B cell (primary cell): ENCODE data around the gene PAF1. TPM values are rescaled to one million over a fixed set of nuclear protein-coding genes. Genes with fewer than 3 reads are reported as not detected.
A peak's percentile ranks its signal among the peaks of the same experiment; 100 is the strongest.

Experiments used
- ATAC-seq: fragments of 200-7000 bp; cut with Tn5 transposase; one replicate; pipeline ENCODE4 v1.10.0; 2021; ENCODE audit warnings: low read depth, mild to moderate bottlenecking, moderate number of reproducible peaks, moderate library complexity
- CTCF ChIA-PET: fragments of 350-600 bp; sonication (Branson Sonifier 250); formaldehyde crosslinking; loops from one replicate; lab custom pipeline; 2021; ENCODE audit warnings: antibody characterized with exemption, inconsistent platforms; lab: Charles Lee
- POLR2A ChIA-PET: fragments of 350-600 bp; sonication (Branson Sonifier 250); formaldehyde crosslinking; loops from one replicate; lab custom pipeline; 2021; ENCODE audit warnings: antibody characterized with exemption; lab: Charles Lee
- DNase-seq: peaks from one replicate; pipeline ENCODE4 v3.0.0; 2013
- H2AFZ ChIP-seq: 2 replicates; pipeline ENCODE4 v1.6.1; 2012; ENCODE audit warnings: mild to moderate bottlenecking, low read depth, low read length; ENCODE audit not compliant: insufficient read depth, poor library complexity, severe bottlenecking
- H3K27ac ChIP-seq, 2 donors: 1 replicate in 1 of 2; 2 replicates in 1 of 2; pipeline ENCODE4 v1.5.1; 2012 to 2013; ENCODE audit warnings: low read length in 2 of 2, mild to moderate bottlenecking in 2 of 2, moderate library complexity in 1 of 2
- H3K27me3 ChIP-seq, 4 experiments: fragments of 200-600 bp in 1 of 4; sonication (generic) in 1 of 4; replicated peaks in 1 of 4; 1 replicate in 2 of 4; 2 replicates in 2 of 4; pipeline versions ENCODE4 v1.6.1 to v1.7.0; 2013 to 2016; ENCODE audit warnings: low read length in 3 of 4, mild to moderate bottlenecking in 2 of 4, mixed read lengths in 1 of 4, moderate library complexity in 1 of 4; ENCODE audit not compliant: insufficient read depth in 4 of 4, control insufficient read depth in 3 of 4; ENCODE audit errors: control extremely low read depth in 1 of 4
- H3K36me3 ChIP-seq, 2 experiments: replicated peaks in 1 of 2; 1 replicate in 1 of 2; 2 replicates in 1 of 2; pipeline versions ENCODE4 v1.6.1 to v1.7.1; 2013; ENCODE audit warnings: low read length in 1 of 2; ENCODE audit not compliant: insufficient read depth in 2 of 2, control insufficient read depth in 1 of 2; ENCODE audit errors: control extremely low read depth in 1 of 2, extremely low read depth in 1 of 2
- H3K4me1 ChIP-seq, 2 donors: fragments of 200-600 bp in 1 of 2; sonication (generic) in 1 of 2; 1 replicate in 1 of 2; 2 replicates in 1 of 2; pipeline versions ENCODE4 v1.5.1 to v1.6.1; 2013 to 2017; ENCODE audit warnings: low read length in 2 of 2; ENCODE audit not compliant: control insufficient read depth in 2 of 2, insufficient read depth in 2 of 2
- H3K4me2 ChIP-seq: replicated peaks from 2 replicates; pipeline ENCODE3; 2012; ENCODE audit warnings: mild to moderate bottlenecking, low read depth, low read length; ENCODE audit not compliant: poor library complexity, severe bottlenecking
- H3K4me3 ChIP-seq, 5 experiments: fragments of 200-600 bp in 1 of 5; sonication (generic) in 1 of 5; 1 replicate in 3 of 5; 2 replicates in 2 of 5; pipeline versions ENCODE4 v1.5.1 to v1.7.0; 2011 to 2016; ENCODE audit warnings: low read length in 4 of 5, mild to moderate bottlenecking in 4 of 5, low read depth in 2 of 5, control low read depth in 1 of 5, moderate library complexity in 1 of 5; ENCODE audit not compliant: insufficient read depth in 1 of 5; ENCODE audit errors: control extremely low read depth in 1 of 5, extremely low read depth in 1 of 5
- H3K79me2 ChIP-seq: fragments of 200-600 bp; sonication (generic); one replicate; pipeline ENCODE4 v1.6.0; 2016; ENCODE audit warnings: low read length; ENCODE audit not compliant: control insufficient read depth, insufficient read depth
- H3K9ac ChIP-seq: fragments of 200-600 bp; sonication (generic); 2 replicates; pipeline ENCODE4 v1.6.1; 2017; ENCODE audit warnings: mild to moderate bottlenecking, low read length, moderate library complexity
- H3K9me3 ChIP-seq, 3 donors: one replicate each; pipeline versions ENCODE4 v1.6.1 to v1.7.1; 2013; ENCODE audit warnings: low read length in 2 of 3; ENCODE audit not compliant: control insufficient read depth in 2 of 3, insufficient read depth in 1 of 3; ENCODE audit errors: control extremely low read depth in 1 of 3
- H4K20me1 ChIP-seq: 2 replicates; pipeline ENCODE4 v1.6.0; 2012; ENCODE audit warnings: mild to moderate bottlenecking, low read length; ENCODE audit not compliant: insufficient read depth, control insufficient read depth, poor library complexity, severe bottlenecking
- H3K27ac Mint-ChIP-seq: one replicate; pipeline ENCODE4 v1.8.0; 2021; ENCODE audit warnings: mixed read lengths
- H3K27me3 Mint-ChIP-seq: one replicate; pipeline ENCODE4 v1.8.0; 2021; ENCODE audit warnings: mixed read lengths
- H3K4me1 Mint-ChIP-seq: one replicate; pipeline ENCODE4 v1.8.0; 2021; ENCODE audit warnings: mixed read lengths
- H3K4me3 Mint-ChIP-seq: one replicate; pipeline ENCODE4 v1.8.0; 2021; ENCODE audit warnings: mixed read lengths
- H3K9me3 Mint-ChIP-seq: one replicate; pipeline ENCODE4 v1.8.0; 2022; ENCODE audit warnings: mixed read lengths; ENCODE audit not compliant: insufficient read depth
- EZH2 ChIP-seq: IDR thresholded peaks from 2 replicates; pipeline ENCODE4 v1.6.1; 2012; ENCODE audit warnings: borderline replicate concordance, low read depth, mild to moderate bottlenecking, moderate library complexity, low read length; ENCODE audit not compliant: insufficient read depth, poor library complexity, severe bottlenecking
- WGBS: methylation state at CpG from one replicate; pipeline ENCODE4 v1.1.5; 2013; ENCODE audit warnings: missing lambda C conversion rate; ENCODE audit not compliant: insufficient coverage; 5-methylcytosine and 5-hydroxymethylcytosine counted together
- intact Hi-C: fragments of 100-400 bp; cut with micrococcal nuclease; formaldehyde crosslinking; loops from one replicate; pipeline ENCODE4 v1.10.0; 2022
- polyA plus RNA-seq: library from polyadenylated mRNA; depleted of rRNA; stranded (reverse); fragments of >200 nt; gene quantifications from 2 replicates; pipeline ENCODE4 v1.2.3, GENCODE V29; 2012
- total RNA-seq, 2 donors: library from RNA; stranded (reverse); fragments of 120-200 nt in 1 of 2; gene quantifications; 1 replicate in 1 of 2; 2 replicates in 1 of 2; pipeline versions ENCODE4 v1.2.3 to v1.2.4, GENCODE V29; 2013 to 2022
- TF ChIP-seq, protein P1 (sequence below): fragments of 200-600 bp; IDR thresholded peaks from one replicate; pipeline ENCODE4 v1.8.0; 2022; ENCODE audit warnings: antibody characterized with exemption, mild to moderate bottlenecking

Gene PAF1
- total and polyA plus RNA-seq, 2 donors (not counting 1 experiment from before 2014, with no cell fraction given) = 59.9 to 387 TPM

DNA sequence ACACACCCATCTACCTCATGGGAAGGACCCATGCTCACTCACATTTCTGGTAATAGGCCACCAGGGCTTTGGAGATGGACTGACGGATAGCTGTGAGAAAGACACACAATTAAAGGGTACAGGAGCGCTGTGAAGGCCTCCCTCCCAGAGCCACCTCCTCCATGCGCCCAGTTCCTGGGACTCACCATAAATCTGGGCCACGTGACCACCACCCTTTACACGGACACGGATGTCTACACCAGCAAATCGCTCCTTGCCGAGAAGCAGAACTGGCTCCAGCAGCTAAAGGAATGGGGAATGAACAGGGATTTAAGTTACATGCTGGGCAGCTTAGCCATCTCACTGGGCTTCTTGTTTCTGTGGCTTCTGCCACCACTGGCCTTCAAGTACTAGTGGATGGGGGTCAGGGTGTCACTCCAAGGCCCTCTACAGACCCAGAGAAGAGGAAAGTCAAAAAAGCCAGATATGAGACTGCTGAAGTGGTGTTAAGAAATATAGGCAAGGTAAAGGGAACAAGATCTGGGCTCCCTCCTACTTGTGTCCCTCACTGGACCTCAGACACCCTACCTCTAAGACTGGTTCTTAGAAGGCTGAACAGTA lies 42.7 kb upstream of the PAF1 start:
- Histone ChIP-seq H3K4me1 (peaks cover 23 to 33% of the 10 kb centered on the region in 2 donors), H4K20me1 (peaks cover 34% of the 10 kb centered on the region), H3K9me3 (no peaks in the 10 kb centered on the region), H3K79me2 (peaks cover 49% of the 10 kb centered on the region), H2AFZ (no peak overlapping the region), H3K4me3 (no peak overlapping the region), H3K27ac (peak overlapping the region in 1 of 2 donors; percentile 93), H3K4me2 (peak overlapping the region; percentile 92), H3K9ac (peak overlapping the region; percentile 96), H3K27me3 (no peaks in the 10 kb centered on the region), H3K36me3 (peaks cover 7 to 37% of the 10 kb centered on the region in 2 experiments)
- Mint-ChIP-seq H3K9me3 (no peaks in the 10 kb centered on the region), H3K4me3 (peak overlapping the region; percentile 100), H3K27ac (peak overlapping the region; percentile 53), H3K27me3 (no peaks in the 10 kb centered on the region), H3K4me1 (peaks cover 44% of the 10 kb centered on the region)
- intact Hi-C loops = no loop called here
- CTCF ChIA-PET = no interaction called here
- DNase-seq = peak; percentile 17
- POLR2A ChIA-PET = interaction anchor here (0.9 kb wide), 1 partner anchor 32 kb away, joined by 3 read pairs; no protein-coding TSS in a partner anchor
- 96% methylated on average over 3 of the region's 8 CpGs for WGBS
- ATAC-seq = no peak
- TF ChIP-seq EZH2 = no peak
- TF ChIP-seq, protein P1, sequence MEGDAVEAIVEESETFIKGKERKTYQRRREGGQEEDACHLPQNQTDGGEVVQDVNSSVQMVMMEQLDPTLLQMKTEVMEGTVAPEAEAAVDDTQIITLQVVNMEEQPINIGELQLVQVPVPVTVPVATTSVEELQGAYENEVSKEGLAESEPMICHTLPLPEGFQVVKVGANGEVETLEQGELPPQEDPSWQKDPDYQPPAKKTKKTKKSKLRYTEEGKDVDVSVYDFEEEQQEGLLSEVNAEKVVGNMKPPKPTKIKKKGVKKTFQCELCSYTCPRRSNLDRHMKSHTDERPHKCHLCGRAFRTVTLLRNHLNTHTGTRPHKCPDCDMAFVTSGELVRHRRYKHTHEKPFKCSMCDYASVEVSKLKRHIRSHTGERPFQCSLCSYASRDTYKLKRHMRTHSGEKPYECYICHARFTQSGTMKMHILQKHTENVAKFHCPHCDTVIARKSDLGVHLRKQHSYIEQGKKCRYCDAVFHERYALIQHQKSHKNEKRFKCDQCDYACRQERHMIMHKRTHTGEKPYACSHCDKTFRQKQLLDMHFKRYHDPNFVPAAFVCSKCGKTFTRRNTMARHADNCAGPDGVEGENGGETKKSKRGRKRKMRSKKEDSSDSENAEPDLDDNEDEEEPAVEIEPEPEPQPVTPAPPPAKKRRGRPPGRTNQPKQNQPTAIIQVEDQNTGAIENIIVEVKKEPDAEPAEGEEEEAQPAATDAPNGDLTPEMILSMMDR = no peak

DNA sequence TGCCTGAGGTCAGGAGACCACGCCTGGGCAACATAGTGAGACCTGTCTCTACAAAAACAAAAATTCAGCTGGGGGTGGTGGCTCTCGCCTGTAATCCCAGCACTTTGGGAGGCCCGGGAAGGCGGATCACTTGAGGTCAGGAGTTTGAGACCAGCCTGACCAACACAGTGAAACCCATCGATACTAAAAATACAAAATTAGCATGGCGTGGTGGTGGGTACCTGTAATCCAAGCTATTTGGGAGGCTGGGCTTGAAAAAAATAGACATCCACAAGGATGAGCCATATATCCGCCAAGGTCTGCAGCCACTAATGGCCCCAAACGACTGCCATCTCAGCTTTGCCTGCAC lies 41.7 kb upstream of the PAF1 start:
- no peaks in the 10 kb centered on the region for H3K9me3 ChIP-seq
- Mint-ChIP-seq H3K27ac (peak overlapping the region; percentile 59), H3K4me1 (peaks cover 44% of the 10 kb centered on the region), H3K4me3 (peak overlapping the region; percentile 16), H3K9me3 (no peaks in the 10 kb centered on the region), H3K27me3 (no peaks in the 10 kb centered on the region)
- peaks cover 34% of the 10 kb centered on the region for H4K20me1 ChIP-seq
- ATAC-seq (no peak), DNase-seq (no peak)
- H3K27me3 ChIP-seq = no peaks in the 10 kb centered on the region
- peaks cover 44% of the 10 kb centered on the region for H3K79me2 ChIP-seq
- H3K27ac ChIP-seq = no peak overlapping the region
- ChIA-PET POLR2A (interaction anchor here (0.7 kb wide), 1 partner anchor 23 kb away, joined by 3 read pairs; no protein-coding TSS in a partner anchor), CTCF (interaction anchor here (0.7 to 1.2 kb wide), 2 partner anchors 35 to 408 kb away, joined by 3 read pairs; no protein-coding TSS in a partner anchor)
- intact Hi-C loops = no loop called here
- H3K4me1 ChIP-seq = peaks cover 23 to 33% of the 10 kb centered on the region in 2 donors
- H2AFZ ChIP-seq = no peak overlapping the region
- 100% methylated on average over 5 of the region's 8 CpGs for WGBS
- no peak overlapping the region for H3K9ac ChIP-seq
- TF ChIP-seq EZH2 = no peak
- TF ChIP-seq, protein P1 = no peak
- H3K4me2 ChIP-seq = no peak overlapping the region
- H3K4me3 ChIP-seq = no peak overlapping the region
- peaks cover 7 to 37% of the 10 kb centered on the region in 2 experiments for H3K36me3 ChIP-seq
